Measurements from ENCODE around the gene NIPAL3.

DNA sequence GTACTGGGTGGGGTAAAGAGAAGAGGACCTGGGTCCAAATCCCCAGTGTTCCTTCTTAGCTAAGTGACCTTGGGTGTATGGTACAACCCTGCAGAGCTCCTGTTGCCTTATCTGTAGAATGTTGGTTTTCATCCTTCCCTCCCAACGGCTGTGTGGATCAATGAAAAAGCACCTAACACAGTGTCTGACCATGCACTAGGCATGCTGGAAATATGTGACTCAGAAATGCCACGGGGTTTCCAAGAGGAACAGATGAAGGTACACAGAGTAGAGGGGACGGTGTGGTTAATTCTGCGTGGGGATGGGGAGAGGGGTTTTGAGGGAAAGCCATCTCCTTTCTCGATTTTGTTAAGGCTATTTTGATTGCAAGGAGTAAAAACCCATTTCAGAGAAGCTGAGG is 8.6 kb downstream of the NIPAL3 start:
- TF ChIP-seq GATA2 (IDR thresholded peaks at IDR 0.05; ENCODE audit: low read depth, low read length) (no peak), GATA3 (IDR thresholded peaks at IDR 0.05; ENCODE audit: low read depth, low read length) (no peak)

All from SH-SY5Y (cell line).